Left ventricle myocardium inferior (tissue), 1 donor: ENCODE measurements around the gene VAV3. TPM values are rescaled to one million over a fixed set of nuclear protein-coding genes. Genes with fewer than 3 reads are reported as not detected.

Source experiments
- microRNA-seq: library from miRNA; unstranded; fragments of <30 nt; microRNA quantifications from one replicate; pipeline ENCODE4 v1.2.0, GENCODE V29; 2020
- total RNA-seq: library from RNA; stranded (reverse); fragmentation: NEBNext Ultra II Directional; extraction: Animal tissue kit (Norgen Biotek cat#: 25700); gene quantifications from one replicate; pipeline ENCODE4 v1.2.1, GENCODE V29; 2021
- donor health status: DM: no; HTN: yes; CAD: no; lungs with severe emphysema.

The VAV3 gene
- total RNA-seq, 1 donor from 2014 or later: 1.4 TPM

Small RNA genes lying within 50 kb of the gene (microRNA-seq; reads per million reads assigned to microRNA genes)
- not detected for gene MIR7852

Other genes starting within 250 kb of the VAV3 start
- gene SLC25A24, start 235.2 kb upstream of the VAV3 start, total RNA-seq: 13.9 TPM